Astrocyte (in vitro differentiated cells and primary cell): ENCODE results near the gene SRRM1. TPM values are rescaled to one million over a fixed set of nuclear protein-coding genes. Genes with fewer than 3 reads are reported as not detected.

ENCODE experiments used
- DNase-seq: peaks from one replicate; pipeline ENCODE4 v3.0.0-alpha.2; 2010; ENCODE audit warnings: low read depth
- FAIRE-seq: peaks from 2 replicates; lab custom pipeline; 2011; peaks lifted over from hg19 to GRCh38; lab: Jason Lieb, UNC
- H2AFZ ChIP-seq: 2 replicates; pipeline ENCODE4 v1.6.0; 2012; ENCODE audit warnings: low read depth, low read length, inconsistent platforms
- H3K27ac ChIP-seq: 2 replicates; pipeline ENCODE4 v1.5.1; 2011; ENCODE audit warnings: low read depth, low read length, inconsistent platforms
- H3K27me3 ChIP-seq: 2 replicates; pipeline ENCODE4 v1.6.0; 2011; ENCODE audit warnings: low read length, inconsistent platforms; ENCODE audit not compliant: insufficient read depth
- H3K36me3 ChIP-seq: 2 replicates; pipeline ENCODE4 v1.5.1; 2011; ENCODE audit warnings: low read length, inconsistent platforms; ENCODE audit not compliant: insufficient read depth
- H3K4me1 ChIP-seq: 2 replicates; pipeline ENCODE4 v1.5.1; 2011; ENCODE audit warnings: low read length, inconsistent platforms; ENCODE audit not compliant: insufficient read depth
- H3K4me2 ChIP-seq: 2 replicates; pipeline ENCODE4 v1.6.0; 2012; ENCODE audit warnings: low read length, inconsistent platforms
- H3K4me3 ChIP-seq: 2 replicates; pipeline ENCODE4 v1.5.1; 2011; ENCODE audit warnings: low read depth, mild to moderate bottlenecking, low read length, inconsistent platforms; ENCODE audit not compliant: insufficient read depth
- H3K79me2 ChIP-seq: 2 replicates; pipeline ENCODE4 v1.6.0; 2012; ENCODE audit warnings: mild to moderate bottlenecking, low read length, inconsistent platforms; ENCODE audit not compliant: insufficient read depth
- H3K9ac ChIP-seq: 2 replicates; pipeline ENCODE4 v1.6.0; 2012; ENCODE audit warnings: mild to moderate bottlenecking, low read length, inconsistent platforms
- H3K9me3 ChIP-seq: 2 replicates; pipeline ENCODE4 v1.5.1; 2012; ENCODE audit warnings: low read depth, mild to moderate bottlenecking, low read length, inconsistent platforms; ENCODE audit not compliant: insufficient read depth
- H4K20me1 ChIP-seq: 2 replicates; pipeline ENCODE4 v1.6.0; 2012; ENCODE audit warnings: low read length, inconsistent platforms; ENCODE audit not compliant: insufficient read depth
- H3K27ac Mint-ChIP-seq: one replicate; pipeline ENCODE4 v1.8.0; 2021; ENCODE audit warnings: mild to moderate bottlenecking, mixed read lengths; ENCODE audit not compliant: unreplicated experiment
- H3K27me3 Mint-ChIP-seq: one replicate; pipeline ENCODE4 v1.8.0; 2021; ENCODE audit warnings: low read depth, mixed read lengths; ENCODE audit not compliant: unreplicated experiment
- H3K36me3 Mint-ChIP-seq: one replicate; pipeline ENCODE4 v1.8.0; 2021; ENCODE audit warnings: low read depth, mixed read lengths; ENCODE audit not compliant: unreplicated experiment
- H3K4me1 Mint-ChIP-seq: one replicate; pipeline ENCODE4 v1.8.0; 2021; ENCODE audit warnings: low read depth, mixed read lengths; ENCODE audit not compliant: unreplicated experiment
- H3K4me3 Mint-ChIP-seq: one replicate; pipeline ENCODE4 v1.8.0; 2021; ENCODE audit warnings: mild to moderate bottlenecking, moderate library complexity, mixed read lengths; ENCODE audit not compliant: unreplicated experiment
- H3K9me3 Mint-ChIP-seq: one replicate; pipeline ENCODE4 v1.8.0; 2021; ENCODE audit warnings: mild to moderate bottlenecking, mixed read lengths; ENCODE audit not compliant: unreplicated experiment
- CTCF ChIP-seq: IDR thresholded peaks from 2 replicates; pipeline ENCODE4 v1.5.1; 2011; ENCODE audit warnings: low read depth, mild to moderate bottlenecking, inconsistent platforms, low read length, moderate library complexity; ENCODE audit not compliant: insufficient read depth
- EZH2 ChIP-seq: IDR thresholded peaks from 2 replicates; pipeline ENCODE4 v1.6.1; 2012; ENCODE audit warnings: mild to moderate bottlenecking, low read length, inconsistent platforms; ENCODE audit not compliant: insufficient read depth
- total RNA-seq: library from RNA; stranded (reverse); gene quantifications from 2 replicates; pipeline ENCODE4 v1.2.1, GENCODE V29; 2021

SRRM1 gene
- total RNA-seq, 1 donor from 2014 or later = 138 TPM

- Mint-ChIP-seq H3K4me1 (peaks cover 1% of the 10 kb centered on the region), H3K4me3 (no peak overlapping the region), H3K27me3 (no peaks in the 10 kb centered on the region), H3K27ac (no peak overlapping the region), H3K36me3 (no peaks in the 10 kb centered on the region), H3K9me3 (peaks cover 1% of the 10 kb centered on the region)
- DNase-seq = no peak
- TF ChIP-seq CTCF (no peak), EZH2 (no peak)
- no peak overlapping the region for H3K27ac ChIP-seq
- H3K36me3 ChIP-seq = no peaks in the 10 kb centered on the region
- no peak overlapping the region for H3K4me3 ChIP-seq
- H3K4me2 ChIP-seq = no peak overlapping the region
- no peaks in the 10 kb centered on the region for H3K9me3 ChIP-seq
- no peak for FAIRE-seq
- H4K20me1 ChIP-seq = no peaks in the 10 kb centered on the region
- peaks cover 2% of the 10 kb centered on the region for H3K27me3 ChIP-seq
- H3K4me1 ChIP-seq = peaks cover 5% of the 10 kb centered on the region
- no peak overlapping the region for H2AFZ ChIP-seq
- H3K79me2 ChIP-seq = no peaks in the 10 kb centered on the region
- no peak overlapping the region for H3K9ac ChIP-seq
Measured at GRCh38 chr1:24596401-24596880, 46.7 kb upstream of the SRRM1 start.

- H3K4me3 ChIP-seq = no peak overlapping the region
Measured at GRCh38 chr1:24599265-24599664, 43.8 kb upstream of the SRRM1 start.

More at GRCh38 chr1:24599265-24599664, 43.8 kb upstream of the SRRM1 start:
- no peaks in the 10 kb centered on the region for H3K79me2 ChIP-seq
- peaks cover 2% of the 10 kb centered on the region for H3K27me3 ChIP-seq
- H3K9ac ChIP-seq = no peak overlapping the region
- H3K9me3 ChIP-seq = no peaks in the 10 kb centered on the region
- no peak overlapping the region for H3K27ac ChIP-seq
- Mint-ChIP-seq H3K4me3 (no peak overlapping the region), H3K27ac (no peak overlapping the region), H3K9me3 (no peaks in the 10 kb centered on the region), H3K27me3 (no peaks in the 10 kb centered on the region), H3K4me1 (no peaks in the 10 kb centered on the region), H3K36me3 (no peaks in the 10 kb centered on the region)
- TF ChIP-seq EZH2 (no peak), CTCF (no peak)
- no peak for FAIRE-seq
- H3K36me3 ChIP-seq = no peaks in the 10 kb centered on the region
- no peak overlapping the region for H2AFZ ChIP-seq
- no peak for DNase-seq
- H3K4me2 ChIP-seq = no peak overlapping the region
- peaks cover 5% of the 10 kb centered on the region for H3K4me1 ChIP-seq
- H4K20me1 ChIP-seq = no peaks in the 10 kb centered on the region
